Astrocyte (in vitro differentiated cells and primary cell): ENCODE results near the gene TRIM7. TPM values are rescaled to one million over a fixed set of nuclear protein-coding genes. Genes with fewer than 3 reads are reported as not detected.

Experiments used
- DNase-seq: peaks from one replicate; pipeline ENCODE4 v3.0.0-alpha.2; 2010; ENCODE audit warnings: low read depth
- FAIRE-seq: peaks from 2 replicates; lab custom pipeline; 2011; peaks lifted over from hg19 to GRCh38; lab: Jason Lieb, UNC
- H2AFZ ChIP-seq: 2 replicates; pipeline ENCODE4 v1.6.0; 2012; ENCODE audit warnings: low read depth, low read length, inconsistent platforms
- H3K27ac ChIP-seq: 2 replicates; pipeline ENCODE4 v1.5.1; 2011; ENCODE audit warnings: low read depth, low read length, inconsistent platforms
- H3K27me3 ChIP-seq: 2 replicates; pipeline ENCODE4 v1.6.0; 2011; ENCODE audit warnings: low read length, inconsistent platforms; ENCODE audit not compliant: insufficient read depth
- H3K36me3 ChIP-seq: 2 replicates; pipeline ENCODE4 v1.5.1; 2011; ENCODE audit warnings: low read length, inconsistent platforms; ENCODE audit not compliant: insufficient read depth
- H3K4me1 ChIP-seq: 2 replicates; pipeline ENCODE4 v1.5.1; 2011; ENCODE audit warnings: low read length, inconsistent platforms; ENCODE audit not compliant: insufficient read depth
- H3K4me2 ChIP-seq: 2 replicates; pipeline ENCODE4 v1.6.0; 2012; ENCODE audit warnings: low read length, inconsistent platforms
- H3K4me3 ChIP-seq: 2 replicates; pipeline ENCODE4 v1.5.1; 2011; ENCODE audit warnings: low read depth, mild to moderate bottlenecking, low read length, inconsistent platforms; ENCODE audit not compliant: insufficient read depth
- H3K79me2 ChIP-seq: 2 replicates; pipeline ENCODE4 v1.6.0; 2012; ENCODE audit warnings: mild to moderate bottlenecking, low read length, inconsistent platforms; ENCODE audit not compliant: insufficient read depth
- H3K9ac ChIP-seq: 2 replicates; pipeline ENCODE4 v1.6.0; 2012; ENCODE audit warnings: mild to moderate bottlenecking, low read length, inconsistent platforms
- H3K9me3 ChIP-seq: 2 replicates; pipeline ENCODE4 v1.5.1; 2012; ENCODE audit warnings: low read depth, mild to moderate bottlenecking, low read length, inconsistent platforms; ENCODE audit not compliant: insufficient read depth
- H4K20me1 ChIP-seq: 2 replicates; pipeline ENCODE4 v1.6.0; 2012; ENCODE audit warnings: low read length, inconsistent platforms; ENCODE audit not compliant: insufficient read depth
- H3K27ac Mint-ChIP-seq: one replicate; pipeline ENCODE4 v1.8.0; 2021; ENCODE audit warnings: mild to moderate bottlenecking, mixed read lengths; ENCODE audit not compliant: unreplicated experiment
- H3K27me3 Mint-ChIP-seq: one replicate; pipeline ENCODE4 v1.8.0; 2021; ENCODE audit warnings: low read depth, mixed read lengths; ENCODE audit not compliant: unreplicated experiment
- H3K36me3 Mint-ChIP-seq: one replicate; pipeline ENCODE4 v1.8.0; 2021; ENCODE audit warnings: low read depth, mixed read lengths; ENCODE audit not compliant: unreplicated experiment
- H3K4me1 Mint-ChIP-seq: one replicate; pipeline ENCODE4 v1.8.0; 2021; ENCODE audit warnings: low read depth, mixed read lengths; ENCODE audit not compliant: unreplicated experiment
- H3K4me3 Mint-ChIP-seq: one replicate; pipeline ENCODE4 v1.8.0; 2021; ENCODE audit warnings: mild to moderate bottlenecking, moderate library complexity, mixed read lengths; ENCODE audit not compliant: unreplicated experiment
- H3K9me3 Mint-ChIP-seq: one replicate; pipeline ENCODE4 v1.8.0; 2021; ENCODE audit warnings: mild to moderate bottlenecking, mixed read lengths; ENCODE audit not compliant: unreplicated experiment
- EZH2 ChIP-seq: IDR thresholded peaks from 2 replicates; pipeline ENCODE4 v1.6.1; 2012; ENCODE audit warnings: mild to moderate bottlenecking, low read length, inconsistent platforms; ENCODE audit not compliant: insufficient read depth
- total RNA-seq: library from RNA; stranded (reverse); gene quantifications from 2 replicates; pipeline ENCODE4 v1.2.1, GENCODE V29; 2021
- TF ChIP-seq, protein P1 (sequence below): IDR thresholded peaks from 2 replicates; pipeline ENCODE4 v1.5.1; 2011; ENCODE audit warnings: low read depth, mild to moderate bottlenecking, inconsistent platforms, low read length, moderate library complexity; ENCODE audit not compliant: insufficient read depth

TRIM7 gene
- total RNA-seq, 1 donor from 2014 or later, result 0.27 TPM

DNA sequence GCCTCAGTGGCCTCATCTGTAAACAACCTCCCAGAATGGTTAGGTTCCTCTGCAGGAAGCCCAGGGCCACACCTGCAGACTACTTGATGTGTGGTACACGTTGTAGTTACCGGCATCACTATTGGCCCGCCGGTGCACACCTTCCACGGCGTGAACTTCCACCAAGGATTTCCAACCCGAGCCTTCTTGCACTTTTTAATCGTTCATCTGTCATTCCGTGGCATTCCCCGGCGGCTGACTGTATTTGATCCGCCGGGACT, 12.7 kb upstream of the TRIM7 start:
- peak overlapping the region; percentile 83 for H3K4me2 ChIP-seq
- DNase-seq, result no peak
- Mint-ChIP-seq H3K4me3 (peak overlapping the region; percentile 85), H3K27me3 (peaks cover 5% of the 10 kb centered on the region), H3K9me3 (no peaks in the 10 kb centered on the region), H3K4me1 (peaks cover 4% of the 10 kb centered on the region), H3K36me3 (no peaks in the 10 kb centered on the region), H3K27ac (peak overlapping the region; percentile 73)
- no peak for FAIRE-seq
- no peaks in the 10 kb centered on the region for H3K9me3 ChIP-seq
- peaks cover 17% of the 10 kb centered on the region for H3K4me1 ChIP-seq
- H3K27ac ChIP-seq, result no peak overlapping the region
- H3K36me3 ChIP-seq, result no peaks in the 10 kb centered on the region
- H3K4me3 ChIP-seq, result peak overlapping the region; percentile 41
- H3K79me2 ChIP-seq, result no peaks in the 10 kb centered on the region
- no peak for TF ChIP-seq EZH2
- TF ChIP-seq, protein P1, sequence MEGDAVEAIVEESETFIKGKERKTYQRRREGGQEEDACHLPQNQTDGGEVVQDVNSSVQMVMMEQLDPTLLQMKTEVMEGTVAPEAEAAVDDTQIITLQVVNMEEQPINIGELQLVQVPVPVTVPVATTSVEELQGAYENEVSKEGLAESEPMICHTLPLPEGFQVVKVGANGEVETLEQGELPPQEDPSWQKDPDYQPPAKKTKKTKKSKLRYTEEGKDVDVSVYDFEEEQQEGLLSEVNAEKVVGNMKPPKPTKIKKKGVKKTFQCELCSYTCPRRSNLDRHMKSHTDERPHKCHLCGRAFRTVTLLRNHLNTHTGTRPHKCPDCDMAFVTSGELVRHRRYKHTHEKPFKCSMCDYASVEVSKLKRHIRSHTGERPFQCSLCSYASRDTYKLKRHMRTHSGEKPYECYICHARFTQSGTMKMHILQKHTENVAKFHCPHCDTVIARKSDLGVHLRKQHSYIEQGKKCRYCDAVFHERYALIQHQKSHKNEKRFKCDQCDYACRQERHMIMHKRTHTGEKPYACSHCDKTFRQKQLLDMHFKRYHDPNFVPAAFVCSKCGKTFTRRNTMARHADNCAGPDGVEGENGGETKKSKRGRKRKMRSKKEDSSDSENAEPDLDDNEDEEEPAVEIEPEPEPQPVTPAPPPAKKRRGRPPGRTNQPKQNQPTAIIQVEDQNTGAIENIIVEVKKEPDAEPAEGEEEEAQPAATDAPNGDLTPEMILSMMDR, result no peak
- H2AFZ ChIP-seq, result peak overlapping the region; percentile 86
- peaks cover 5% of the 10 kb centered on the region for H4K20me1 ChIP-seq
- H3K9ac ChIP-seq, result no peak overlapping the region
- peaks cover under 1% of the 10 kb centered on the region for H3K27me3 ChIP-seq

DNA sequence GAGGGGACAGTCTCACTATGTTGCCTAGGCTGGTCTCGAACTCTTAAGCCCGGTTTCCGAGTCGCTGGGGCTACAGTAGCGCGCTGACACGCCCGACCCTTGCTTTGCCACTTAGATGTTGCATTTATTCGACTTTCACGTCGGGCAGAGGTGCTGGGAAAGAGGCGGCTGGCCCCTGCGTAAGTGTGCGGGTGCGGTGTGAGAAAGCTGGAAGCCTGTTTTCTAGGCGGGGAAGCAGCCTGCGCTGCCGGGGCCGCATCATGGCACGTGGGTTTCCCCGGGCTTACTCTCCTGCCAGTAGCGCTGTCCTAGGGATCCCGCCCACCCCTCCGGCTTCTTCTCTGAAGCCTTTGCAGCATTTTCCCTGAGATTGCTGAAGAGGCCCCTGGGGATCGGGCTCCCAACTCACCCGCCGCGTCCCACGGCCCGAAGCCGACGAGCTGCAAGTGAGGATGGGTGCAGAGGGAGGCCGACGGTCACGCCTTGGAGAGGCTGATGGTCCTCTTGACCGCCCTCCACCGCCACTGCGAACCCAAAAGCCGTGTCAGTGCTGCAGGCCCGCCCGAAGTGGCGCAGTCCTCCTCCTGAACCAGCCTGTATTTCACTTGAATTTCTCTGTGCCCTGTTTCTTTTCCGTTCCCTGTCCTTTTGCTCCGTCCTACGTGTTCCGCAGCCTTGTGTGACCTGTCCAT, 12.3 kb upstream of the TRIM7 start:
- Histone ChIP-seq H3K36me3 (no peaks in the 10 kb centered on the region), H4K20me1 (peaks cover 5% of the 10 kb centered on the region), H3K4me2 (peak overlapping the region; percentile 83), H2AFZ (peak overlapping the region; percentile 86), H3K27ac (no peak overlapping the region), H3K27me3 (peaks cover 3% of the 10 kb centered on the region), H3K9me3 (no peaks in the 10 kb centered on the region), H3K9ac (no peak overlapping the region), H3K79me2 (no peaks in the 10 kb centered on the region), H3K4me3 (peak overlapping the region; percentile 41), H3K4me1 (peaks cover 12% of the 10 kb centered on the region)
- Mint-ChIP-seq H3K9me3 (no peaks in the 10 kb centered on the region), H3K4me3 (peak overlapping the region; percentile 85), H3K4me1 (peaks cover 4% of the 10 kb centered on the region), H3K36me3 (no peaks in the 10 kb centered on the region), H3K27me3 (peaks cover 7% of the 10 kb centered on the region), H3K27ac (peak overlapping the region; percentile 73)
- no peak for TF ChIP-seq EZH2
- TF ChIP-seq, protein P1, result no peak
- FAIRE-seq, result no peak
- peak; percentile 47 for DNase-seq
